ENCODE data around the gene ATP9B.
A peak's percentile ranks its signal among the peaks of the same experiment; 100 is the strongest.

The ATP9B gene

DNA sequence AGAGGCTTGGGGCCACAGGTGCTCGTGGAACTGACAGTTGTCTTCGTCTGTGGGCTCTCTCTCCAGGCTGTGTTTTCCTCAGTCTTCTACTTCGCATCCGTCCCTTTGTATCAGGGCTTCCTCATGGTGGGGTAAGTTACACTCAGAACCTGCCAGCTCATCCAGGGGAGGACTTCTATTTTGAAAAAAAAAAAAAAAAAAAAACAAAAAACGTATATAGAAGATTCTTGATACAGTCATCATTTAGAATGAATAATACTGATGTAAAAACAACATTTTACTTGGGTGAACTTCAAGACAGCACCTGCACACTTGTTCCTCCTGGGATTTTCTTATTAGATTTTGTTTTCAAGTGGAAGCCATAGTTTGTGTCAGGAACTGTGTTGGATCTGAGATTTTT is 278.9 kb downstream of the ATP9B start:
- FAIRE-seq = no peak
- no peak for TF ChIP-seq POLR2A (IDR thresholded peaks at IDR 0.05; ENCODE audit: low read depth, low read length)
- no peak for TF ChIP-seq POU2F2 (IDR thresholded peaks at IDR 0.05; ENCODE audit: low read depth, low read length)
- no peak for TF ChIP-seq POLR2AphosphoS5 (IDR thresholded peaks at IDR 0.05; ENCODE audit: low read depth, low read length)
- TF ChIP-seq TAF1 (IDR thresholded peaks at IDR 0.05; ENCODE audit: low read depth, low read length) = no peak
- TF ChIP-seq SPI1 (IDR thresholded peaks at IDR 0.05; ENCODE audit: low read depth, low read length) = no peak
- no peak for TF ChIP-seq PAX5 (IDR thresholded peaks at IDR 0.05; ENCODE audit: insufficient read depth, low read length, severe bottlenecking)

DNA sequence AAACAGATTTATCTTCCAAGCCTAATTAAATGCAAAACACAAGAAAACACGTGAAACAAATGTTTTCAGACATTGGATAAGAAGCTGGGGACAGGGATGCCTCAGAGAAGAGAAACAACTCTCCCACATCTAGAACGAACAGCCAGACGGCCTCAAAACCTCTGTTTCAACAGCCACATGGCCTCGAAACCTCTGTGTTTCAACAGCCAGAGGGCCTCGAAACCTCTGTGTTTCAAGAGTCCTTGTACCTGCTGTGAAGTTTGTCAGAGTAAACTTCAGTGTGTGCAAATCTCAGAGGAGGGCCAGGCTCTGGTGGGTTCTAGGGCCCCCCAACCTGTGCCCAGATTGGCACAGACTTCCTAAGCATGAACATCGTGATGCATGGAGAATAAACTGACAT is 283.2 kb downstream of the ATP9B start:
- no peak for FAIRE-seq
- TF ChIP-seq POLR2A (IDR thresholded peaks at IDR 0.05; ENCODE audit: low read depth, low read length) = no peak
- no peak for TF ChIP-seq TAF1 (IDR thresholded peaks at IDR 0.05; ENCODE audit: low read depth, low read length)
- TF ChIP-seq POU2F2 (IDR thresholded peaks at IDR 0.05; ENCODE audit: low read depth, low read length) = no peak
- no peak for TF ChIP-seq POLR2AphosphoS5 (IDR thresholded peaks at IDR 0.05; ENCODE audit: low read depth, low read length)
- TF ChIP-seq SPI1 (IDR thresholded peaks at IDR 0.05; ENCODE audit: low read depth, low read length) = no peak
- no peak for TF ChIP-seq PAX5 (IDR thresholded peaks at IDR 0.05; ENCODE audit: insufficient read depth, low read length, severe bottlenecking)
- no peak for DNase-seq (ENCODE audit: insufficient read length, low spot score)

More for the DNA sequence above, 278.9 kb downstream of the ATP9B start:
- no peak for DNase-seq (ENCODE audit: insufficient read length, low spot score)

DNA sequence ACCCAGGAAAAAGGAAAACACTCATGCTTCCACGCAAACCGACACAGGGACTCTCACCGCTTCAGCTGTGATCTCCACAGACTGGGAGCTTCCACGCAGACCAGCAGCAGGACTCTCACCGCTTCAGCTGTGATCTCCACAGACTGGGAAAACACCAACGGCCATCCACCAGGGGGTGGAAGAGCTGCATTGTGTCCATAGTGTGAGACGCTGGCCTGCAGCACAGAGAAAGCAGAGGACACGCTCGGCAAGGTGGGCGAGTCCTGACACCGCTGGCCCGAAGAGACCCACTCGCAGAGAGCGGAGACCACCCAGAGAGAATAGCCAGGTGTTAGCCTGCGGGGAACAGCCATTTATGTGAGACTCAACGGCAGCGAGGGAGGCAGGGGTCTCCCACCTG is 284.1 kb downstream of the ATP9B start:
- no peak for FAIRE-seq
- no peak for TF ChIP-seq POU2F2 (IDR thresholded peaks at IDR 0.05; ENCODE audit: low read depth, low read length)
- TF ChIP-seq POLR2A (IDR thresholded peaks at IDR 0.05; ENCODE audit: low read depth, low read length) = no peak
- TF ChIP-seq SPI1 (IDR thresholded peaks at IDR 0.05; ENCODE audit: low read depth, low read length) = no peak
- no peak for TF ChIP-seq TAF1 (IDR thresholded peaks at IDR 0.05; ENCODE audit: low read depth, low read length)
- no peak for TF ChIP-seq PAX5 (IDR thresholded peaks at IDR 0.05; ENCODE audit: insufficient read depth, low read length, severe bottlenecking)
- no peak for TF ChIP-seq POLR2AphosphoS5 (IDR thresholded peaks at IDR 0.05; ENCODE audit: low read depth, low read length)
- DNase-seq (ENCODE audit: insufficient read length, low spot score) = no peak

DNA sequence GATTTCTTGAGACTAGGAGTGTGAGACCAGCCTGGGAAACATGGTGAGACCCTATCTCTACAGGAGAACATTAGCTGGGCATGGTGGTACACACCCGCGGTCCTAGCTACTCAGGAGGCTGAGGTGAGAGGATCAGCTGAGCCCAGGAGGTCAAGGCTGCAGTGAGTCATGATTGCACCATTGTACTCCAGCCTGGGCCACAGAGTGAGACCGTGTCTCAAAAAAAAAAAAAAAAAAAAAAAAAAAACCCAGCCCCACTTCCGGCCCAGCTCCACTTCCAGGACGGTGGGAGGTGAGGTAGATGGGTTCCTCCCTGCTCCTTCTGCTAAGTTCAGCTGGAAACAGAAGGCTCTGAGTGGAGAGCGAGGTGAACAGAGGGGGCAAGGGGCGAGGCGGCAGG is 285.2 kb downstream of the ATP9B start:
- TF ChIP-seq TAF1 (IDR thresholded peaks at IDR 0.05; ENCODE audit: low read depth, low read length) = no peak
- no peak for TF ChIP-seq POU2F2 (IDR thresholded peaks at IDR 0.05; ENCODE audit: low read depth, low read length)
- no peak for TF ChIP-seq POLR2AphosphoS5 (IDR thresholded peaks at IDR 0.05; ENCODE audit: low read depth, low read length)
- no peak for TF ChIP-seq SPI1 (IDR thresholded peaks at IDR 0.05; ENCODE audit: low read depth, low read length)
- TF ChIP-seq POLR2A (IDR thresholded peaks at IDR 0.05; ENCODE audit: low read depth, low read length) = no peak
- TF ChIP-seq PAX5 (IDR thresholded peaks at IDR 0.05; ENCODE audit: insufficient read depth, low read length, severe bottlenecking) = no peak
- no peak for DNase-seq (ENCODE audit: insufficient read length, low spot score)
- no peak for FAIRE-seq

DNA sequence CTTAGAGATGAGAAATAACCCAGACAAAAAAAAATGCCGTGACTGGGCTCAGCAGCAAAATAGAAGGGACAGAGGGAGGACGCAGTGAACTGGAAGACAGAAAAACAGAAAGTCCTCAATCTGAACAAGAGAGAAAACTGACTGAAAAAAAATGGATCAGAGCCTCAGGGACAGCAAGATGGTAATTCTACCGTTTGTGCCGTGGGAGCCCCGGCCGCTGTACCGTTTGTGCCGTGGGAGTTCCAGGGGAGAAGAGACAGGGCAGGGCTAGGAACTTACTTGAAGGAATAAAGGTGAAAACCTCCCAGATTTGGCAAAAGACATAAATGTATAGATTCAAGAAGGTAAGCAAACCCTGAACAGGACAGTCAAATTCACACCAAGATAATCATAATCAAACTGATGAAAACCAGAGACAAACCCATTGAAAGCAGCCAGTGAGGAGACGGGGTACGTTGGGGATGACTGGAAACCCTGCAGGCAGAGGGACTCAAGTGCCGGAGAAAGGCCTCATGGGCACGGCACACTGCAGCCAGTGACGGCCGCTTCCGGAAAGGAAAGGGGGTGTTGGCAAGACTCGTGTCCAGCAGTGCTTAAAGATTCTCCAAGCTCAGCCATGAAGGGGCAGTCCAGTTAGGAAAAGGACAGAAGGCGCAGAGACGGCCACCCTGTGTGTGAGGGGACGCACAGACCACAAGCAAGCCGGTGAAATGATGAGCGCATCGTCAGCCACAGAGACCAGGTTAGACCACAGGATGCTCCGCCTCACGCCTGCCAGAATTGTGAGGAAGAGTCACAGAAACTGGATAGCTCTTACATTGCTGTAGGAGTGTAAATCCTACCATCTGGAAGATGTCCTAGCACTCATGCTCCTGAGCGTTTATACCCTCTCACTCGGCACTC is 286.5 kb downstream of the ATP9B start:
- no peak for TF ChIP-seq PAX5 (IDR thresholded peaks at IDR 0.05; ENCODE audit: insufficient read depth, low read length, severe bottlenecking)
- peak; percentile 74 for FAIRE-seq
- DNase-seq (ENCODE audit: insufficient read length, low spot score) = no peak

DNA sequence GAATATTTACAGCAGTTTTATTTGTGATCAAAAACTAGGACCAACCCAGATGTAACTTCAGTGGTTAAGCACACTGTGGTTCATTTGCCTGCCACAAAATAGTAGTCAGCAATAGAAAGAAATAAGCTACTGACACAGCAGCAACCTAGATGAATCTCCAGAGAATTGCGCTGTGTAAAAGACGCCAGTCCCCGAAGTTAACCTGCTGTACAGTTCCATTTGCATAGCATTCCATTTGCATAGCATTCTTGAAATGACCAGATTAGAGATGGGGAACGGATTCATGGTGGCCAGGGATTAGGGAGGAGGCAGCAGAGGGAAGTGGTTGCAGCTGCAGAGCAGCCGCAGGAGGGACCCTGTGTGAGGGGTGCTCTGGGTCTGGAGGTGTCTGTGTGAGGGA is 287.2 kb downstream of the ATP9B start:
- peak; percentile 26 for FAIRE-seq
- DNase-seq (ENCODE audit: insufficient read length, low spot score) = no peak
- TF ChIP-seq TAF1 (IDR thresholded peaks at IDR 0.05; ENCODE audit: low read depth, low read length) = no peak
- TF ChIP-seq SPI1 (IDR thresholded peaks at IDR 0.05; ENCODE audit: low read depth, low read length) = no peak
- no peak for TF ChIP-seq POLR2A (IDR thresholded peaks at IDR 0.05; ENCODE audit: low read depth, low read length)
- TF ChIP-seq POLR2AphosphoS5 (IDR thresholded peaks at IDR 0.05; ENCODE audit: low read depth, low read length) = no peak
- TF ChIP-seq POU2F2 (IDR thresholded peaks at IDR 0.05; ENCODE audit: low read depth, low read length) = peak; percentile 92
- TF ChIP-seq PAX5 (IDR thresholded peaks at IDR 0.05; ENCODE audit: insufficient read depth, low read length, severe bottlenecking) = no peak

DNA sequence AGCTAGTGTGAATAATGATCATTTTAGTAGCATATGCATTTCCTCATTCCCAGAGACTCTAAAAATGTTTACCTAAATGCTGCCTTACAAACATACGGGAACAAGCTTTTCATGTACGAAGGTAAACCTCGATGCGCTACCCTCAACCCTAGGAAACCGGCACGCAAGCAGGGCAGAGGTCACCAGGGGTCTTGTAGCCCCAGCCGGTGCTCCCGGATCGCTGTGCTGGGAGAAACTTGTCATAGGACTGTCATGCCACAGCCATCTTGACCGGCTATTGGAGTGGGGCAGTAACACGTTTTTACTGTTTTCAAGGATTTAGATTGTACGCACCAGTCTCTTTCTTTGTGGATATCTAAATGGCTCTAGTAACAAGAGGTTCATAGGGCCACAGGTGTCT is 291.7 kb downstream of the ATP9B start:
- FAIRE-seq = no peak
- TF ChIP-seq PAX5 (IDR thresholded peaks at IDR 0.05; ENCODE audit: insufficient read depth, low read length, severe bottlenecking) = no peak
- no peak for TF ChIP-seq POU2F2 (IDR thresholded peaks at IDR 0.05; ENCODE audit: low read depth, low read length)
- no peak for TF ChIP-seq POLR2A (IDR thresholded peaks at IDR 0.05; ENCODE audit: low read depth, low read length)
- no peak for TF ChIP-seq SPI1 (IDR thresholded peaks at IDR 0.05; ENCODE audit: low read depth, low read length)
- TF ChIP-seq POLR2AphosphoS5 (IDR thresholded peaks at IDR 0.05; ENCODE audit: low read depth, low read length) = no peak
- no peak for TF ChIP-seq TAF1 (IDR thresholded peaks at IDR 0.05; ENCODE audit: low read depth, low read length)
- no peak for DNase-seq (ENCODE audit: insufficient read length, low spot score)

DNA sequence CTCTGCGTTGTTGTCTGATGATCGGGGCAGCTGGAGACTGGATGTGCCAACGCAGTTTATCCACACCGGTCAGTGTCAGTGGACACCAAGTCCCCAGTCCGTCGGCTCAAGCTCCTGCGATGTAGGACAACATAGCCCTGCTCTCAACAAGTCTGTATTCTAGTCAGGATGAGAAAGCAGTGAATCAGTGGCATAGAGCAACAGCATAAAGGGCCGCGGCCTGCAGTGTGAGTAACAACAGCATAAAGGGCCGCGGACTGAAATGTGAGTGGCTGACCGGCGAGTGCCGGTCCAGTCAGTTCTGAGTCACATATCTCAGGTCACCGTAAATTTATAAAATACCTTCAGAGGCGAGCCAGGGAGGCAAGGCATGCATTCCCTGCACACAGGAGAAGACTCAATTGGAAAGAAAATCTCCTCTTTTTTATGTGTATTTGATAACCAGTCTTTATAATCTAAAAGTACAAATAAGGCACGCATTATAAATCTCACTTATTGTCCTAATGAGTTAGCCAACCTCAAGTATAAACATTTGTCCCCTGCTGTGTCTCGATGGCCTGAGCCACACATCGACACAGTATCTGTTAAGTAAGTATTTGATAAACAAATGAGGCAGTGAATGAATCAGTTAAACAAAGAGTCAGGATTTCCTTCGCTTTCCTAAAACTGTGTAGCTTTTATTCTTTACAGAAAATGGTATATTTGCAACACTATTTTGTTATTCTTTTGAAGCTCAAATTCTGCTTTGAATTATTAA is 292.8 kb downstream of the ATP9B start:
- no peak for FAIRE-seq
- TF ChIP-seq PAX5 (IDR thresholded peaks at IDR 0.05; ENCODE audit: insufficient read depth, low read length, severe bottlenecking) (no peak), POLR2AphosphoS5 (IDR thresholded peaks at IDR 0.05; ENCODE audit: low read depth, low read length) (no peak), POU2F2 (IDR thresholded peaks at IDR 0.05; ENCODE audit: low read depth, low read length) (no peak), POLR2A (IDR thresholded peaks at IDR 0.05; ENCODE audit: low read depth, low read length) (no peak), SPI1 (IDR thresholded peaks at IDR 0.05; ENCODE audit: low read depth, low read length) (no peak), TAF1 (IDR thresholded peaks at IDR 0.05; ENCODE audit: low read depth, low read length) (no peak)
- no peak for DNase-seq (ENCODE audit: insufficient read length, low spot score)

DNA sequence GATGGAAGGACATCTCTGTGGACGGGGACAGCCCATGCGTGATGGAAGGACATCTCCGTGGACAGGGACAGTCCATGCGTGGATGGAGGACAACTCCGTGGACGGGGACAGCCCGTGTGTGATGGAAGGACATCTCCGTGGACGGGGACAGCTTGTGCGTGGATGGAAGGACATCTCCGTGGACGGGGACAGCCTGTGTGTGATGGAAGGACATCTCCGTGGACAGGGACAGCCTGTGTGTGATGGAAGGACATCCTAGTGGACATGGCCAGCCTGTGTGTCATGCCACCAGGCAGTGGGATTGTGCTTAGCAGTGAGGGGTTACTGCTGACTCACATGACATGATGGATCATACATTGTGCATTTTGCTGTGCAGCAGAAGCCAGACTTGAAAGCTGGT is 296.5 kb downstream of the ATP9B start:
- DNase-seq (ENCODE audit: insufficient read length, low spot score) (no peak), FAIRE-seq (no peak)
- no peak for TF ChIP-seq POU2F2 (IDR thresholded peaks at IDR 0.05; ENCODE audit: low read depth, low read length)
- no peak for TF ChIP-seq SPI1 (IDR thresholded peaks at IDR 0.05; ENCODE audit: low read depth, low read length)
- no peak for TF ChIP-seq POLR2A (IDR thresholded peaks at IDR 0.05; ENCODE audit: low read depth, low read length)
- TF ChIP-seq POLR2AphosphoS5 (IDR thresholded peaks at IDR 0.05; ENCODE audit: low read depth, low read length) = no peak
- no peak for TF ChIP-seq TAF1 (IDR thresholded peaks at IDR 0.05; ENCODE audit: low read depth, low read length)
- TF ChIP-seq PAX5 (IDR thresholded peaks at IDR 0.05; ENCODE audit: insufficient read depth, low read length, severe bottlenecking) = no peak

All from GM12891 (cell line).